ACC112 (cell line): ENCODE results near the gene HNF1B.
A peak's percentile ranks its signal among the peaks of the same experiment; 100 is the strongest.

Experiments used
- H2AFZ ChIP-seq: fragments of 200-600 bp; sonication (generic); one replicate; pipeline ENCODE4 v1.6.0; 2017; ENCODE audit warnings: antibody characterized with exemption, low read length; ENCODE audit not compliant: unreplicated experiment
- H3K27ac ChIP-seq: fragments of 200-600 bp; sonication (generic); 2 replicates; pipeline ENCODE4 v1.5.1; 2014; ENCODE audit warnings: low read depth, mild to moderate bottlenecking, antibody characterized with exemption, low read length, moderate library complexity
- H3K27me3 ChIP-seq: fragments of 200-600 bp; sonication (generic); 2 replicates; pipeline ENCODE4 v1.6.1; 2014; ENCODE audit warnings: mild to moderate bottlenecking, antibody characterized with exemption, low read length, moderate library complexity, mixed read lengths; ENCODE audit not compliant: insufficient read depth
- H3K36me3 ChIP-seq: fragments of 200-600 bp; sonication (generic); 2 replicates; pipeline ENCODE4 v1.6.1; 2016; ENCODE audit warnings: mild to moderate bottlenecking, antibody characterized with exemption, low read length, moderate library complexity, mixed read lengths; ENCODE audit not compliant: insufficient read depth
- H3K4me1 ChIP-seq: fragments of 200-600 bp; sonication (generic); one replicate; pipeline ENCODE4 v1.6.1; 2016; ENCODE audit warnings: low read length, mixed read lengths; ENCODE audit not compliant: insufficient read depth, unreplicated experiment, control insufficient read depth
- H3K4me3 ChIP-seq: fragments of 200-600 bp; sonication (generic); 2 replicates; pipeline ENCODE4 v1.5.1; 2014; ENCODE audit warnings: mild to moderate bottlenecking, low read depth, low read length
- H3K79me2 ChIP-seq: fragments of 200-600 bp; sonication (generic); one replicate; pipeline ENCODE4 v1.6.0; 2016; ENCODE audit warnings: low read length; ENCODE audit not compliant: control insufficient read depth, unreplicated experiment, insufficient read depth

HNF1B gene

DNA sequence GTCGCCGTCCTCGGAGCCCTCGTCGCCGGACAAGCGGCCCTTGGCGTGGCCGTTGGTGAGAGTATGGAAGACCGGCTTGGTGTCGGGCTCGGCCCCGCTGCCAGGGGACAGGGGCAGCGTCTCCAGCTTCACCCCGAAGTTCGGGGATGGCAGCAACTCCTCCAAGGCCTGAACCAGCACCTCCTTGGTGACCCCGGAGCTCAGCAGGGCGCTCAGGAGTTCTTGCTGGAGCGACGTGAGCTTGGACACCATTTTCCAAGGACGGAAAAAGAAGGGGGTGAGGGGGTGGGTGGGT, 279 bp downstream of the HNF1B start:
- no peak overlapping the region for H3K4me3 ChIP-seq
- H3K27me3 ChIP-seq, result peaks cover 90% of the 10 kb centered on the region
- no peak overlapping the region for H2AFZ ChIP-seq
- H3K36me3 ChIP-seq, result no peaks in the 10 kb centered on the region
- no peaks in the 10 kb centered on the region for H3K4me1 ChIP-seq
- H3K27ac ChIP-seq, result no peak overlapping the region
- H3K79me2 ChIP-seq, result no peaks in the 10 kb centered on the region

DNA sequence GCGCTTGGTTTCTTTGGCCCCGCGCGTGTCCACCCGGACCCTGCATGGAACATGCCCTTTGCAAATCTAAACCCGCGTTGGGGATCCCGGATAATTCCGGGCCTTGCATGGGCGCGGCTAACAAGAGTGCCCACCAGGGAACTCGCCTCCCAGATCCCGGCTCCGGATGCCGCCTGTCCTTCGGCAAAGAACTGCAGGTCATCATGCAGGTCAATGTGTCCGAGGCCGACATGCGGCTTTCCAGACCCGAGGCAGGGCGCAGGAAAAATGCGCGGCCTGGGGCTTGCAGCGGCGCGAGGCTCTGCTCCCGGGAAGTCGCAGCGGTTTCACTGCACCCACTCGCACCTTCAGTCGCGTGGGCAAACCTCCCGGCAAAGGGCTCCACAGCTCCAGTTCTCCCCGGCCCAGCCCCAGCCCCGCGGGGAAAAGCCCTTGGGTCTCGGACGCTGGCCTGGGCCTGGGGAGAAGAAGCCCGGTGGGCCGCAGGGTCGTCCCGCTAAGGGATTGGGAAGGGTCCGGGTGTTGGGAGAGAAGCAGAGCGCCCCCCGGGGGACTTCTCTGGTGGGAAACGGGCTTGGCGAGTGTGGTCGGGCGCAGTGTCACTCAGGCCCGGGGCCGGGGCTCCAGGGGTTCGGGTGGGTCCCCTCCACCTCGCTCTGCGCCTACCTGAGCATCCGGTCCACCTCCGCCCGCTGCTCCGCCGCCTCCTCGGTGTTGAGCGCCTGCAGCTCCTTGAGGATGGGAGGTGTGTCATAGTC, 805 bp downstream of the HNF1B start:
- peaks cover 96% of the 10 kb centered on the region for H3K27me3 ChIP-seq
- H3K79me2 ChIP-seq, result no peaks in the 10 kb centered on the region
- no peaks in the 10 kb centered on the region for H3K4me1 ChIP-seq
- H3K36me3 ChIP-seq, result no peaks in the 10 kb centered on the region
- no peak overlapping the region for H2AFZ ChIP-seq
- H3K27ac ChIP-seq, result no peak overlapping the region
- no peak overlapping the region for H3K4me3 ChIP-seq

DNA sequence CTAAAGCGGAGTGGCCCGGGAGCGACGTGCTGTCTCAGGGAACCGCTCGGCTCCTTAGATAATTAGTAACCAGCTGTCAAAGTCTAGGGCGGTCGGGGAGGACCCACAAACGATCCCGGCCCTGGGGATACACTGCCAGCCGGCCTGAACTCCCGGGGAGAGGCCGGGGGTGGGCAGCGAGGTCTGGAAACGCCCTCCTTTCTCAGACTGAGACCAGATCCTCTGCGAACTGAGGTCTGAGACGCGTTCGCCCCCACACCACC, 1.3 kb downstream of the HNF1B start:
- H3K27me3 ChIP-seq, result peaks cover 94% of the 10 kb centered on the region
- H3K4me1 ChIP-seq, result peaks cover under 1% of the 10 kb centered on the region
- H3K79me2 ChIP-seq, result no peaks in the 10 kb centered on the region
- H3K27ac ChIP-seq, result no peak overlapping the region
- H3K4me3 ChIP-seq, result no peak overlapping the region
- no peaks in the 10 kb centered on the region for H3K36me3 ChIP-seq
- H2AFZ ChIP-seq, result no peak overlapping the region

DNA sequence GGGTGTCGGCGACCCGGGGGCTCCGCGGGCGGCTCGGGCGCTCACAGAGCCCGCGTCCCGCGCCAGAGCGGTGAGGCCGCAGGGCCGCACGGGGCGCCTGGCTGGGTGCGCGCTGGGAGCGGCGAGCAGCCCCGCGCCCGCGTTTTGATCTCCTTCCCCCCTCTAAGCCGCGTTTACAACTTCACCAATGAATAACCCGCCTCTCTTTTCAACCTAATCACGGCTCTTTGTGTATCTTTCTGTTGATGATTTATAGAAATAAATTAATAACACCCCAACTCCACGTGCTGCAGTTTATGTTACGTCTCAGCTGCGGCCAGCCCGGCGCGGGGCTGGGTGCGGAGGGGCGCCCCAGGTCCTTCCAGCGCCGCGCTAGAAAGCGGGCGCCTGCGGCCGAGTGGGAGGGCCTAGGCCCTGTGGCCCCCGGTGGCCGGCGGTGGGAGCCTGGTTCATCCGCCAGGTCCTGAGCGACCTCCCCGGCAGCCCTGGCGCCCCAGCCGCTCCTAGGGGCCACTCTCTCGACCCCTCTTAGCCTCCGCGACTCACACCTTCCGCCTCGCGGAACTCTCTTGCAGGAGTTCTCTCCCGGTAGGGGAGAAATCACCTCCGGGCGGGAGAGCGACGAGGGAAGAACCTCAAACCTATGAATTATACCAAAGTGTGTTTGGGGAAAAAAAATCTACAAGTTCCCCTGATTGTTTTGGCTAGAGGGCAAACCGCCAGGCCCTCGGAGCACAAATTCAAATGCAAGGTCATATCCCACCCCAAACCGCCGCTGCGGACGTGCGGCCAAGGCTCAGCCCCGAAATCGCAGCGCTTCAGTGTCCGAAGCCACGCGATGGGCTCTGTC, 1.9 kb downstream of the HNF1B start:
- Histone ChIP-seq H3K27me3 (peaks cover 89% of the 10 kb centered on the region), H3K36me3 (no peaks in the 10 kb centered on the region), H3K79me2 (no peaks in the 10 kb centered on the region), H2AFZ (no peak overlapping the region), H3K4me3 (peak overlapping the region; percentile 70; the same call in 1 of the 2 replicates), H3K27ac (no peak overlapping the region), H3K4me1 (peaks cover 6% of the 10 kb centered on the region)

DNA sequence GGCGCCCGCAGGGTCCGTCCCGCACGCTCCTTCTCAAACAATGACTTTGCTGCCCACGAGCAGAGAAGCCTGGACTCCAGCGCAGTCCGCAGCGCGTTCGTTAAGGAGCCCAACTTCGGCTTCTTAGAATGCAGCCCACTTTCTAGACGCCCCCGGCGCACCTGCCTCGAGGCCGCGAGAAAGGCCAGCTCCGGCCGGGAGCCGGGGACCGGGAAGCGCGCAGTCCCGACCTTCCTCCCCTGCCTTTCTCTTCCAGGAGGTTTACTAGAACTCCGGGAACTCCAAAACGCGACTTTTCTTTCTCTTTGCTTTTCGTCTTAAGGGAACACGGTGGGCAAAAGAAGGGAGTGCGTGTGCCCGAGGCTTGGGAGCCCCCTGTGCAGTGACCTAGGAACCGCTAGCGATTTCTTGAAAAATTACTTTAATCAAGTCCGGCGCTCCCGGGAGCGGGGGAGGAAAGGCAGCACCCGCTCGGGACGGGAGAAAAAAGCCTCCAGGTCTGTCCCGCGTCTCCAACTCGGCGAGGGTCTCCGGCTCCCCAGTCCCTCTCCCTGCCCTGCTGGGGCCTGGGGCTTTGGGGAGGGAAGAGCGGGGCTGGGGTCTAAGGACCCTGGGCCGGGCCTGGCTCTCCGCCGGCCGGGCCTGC, 2.6 kb downstream of the HNF1B start:
- peak overlapping the region; percentile 20 for H2AFZ ChIP-seq
- no peaks in the 10 kb centered on the region for H3K79me2 ChIP-seq
- H3K36me3 ChIP-seq, result no peaks in the 10 kb centered on the region
- H3K4me3 ChIP-seq, result peak overlapping the region; percentile 70
- peaks cover 9% of the 10 kb centered on the region for H3K4me1 ChIP-seq
- H3K27ac ChIP-seq, result no peak overlapping the region
- H3K27me3 ChIP-seq, result peaks cover 81% of the 10 kb centered on the region

DNA sequence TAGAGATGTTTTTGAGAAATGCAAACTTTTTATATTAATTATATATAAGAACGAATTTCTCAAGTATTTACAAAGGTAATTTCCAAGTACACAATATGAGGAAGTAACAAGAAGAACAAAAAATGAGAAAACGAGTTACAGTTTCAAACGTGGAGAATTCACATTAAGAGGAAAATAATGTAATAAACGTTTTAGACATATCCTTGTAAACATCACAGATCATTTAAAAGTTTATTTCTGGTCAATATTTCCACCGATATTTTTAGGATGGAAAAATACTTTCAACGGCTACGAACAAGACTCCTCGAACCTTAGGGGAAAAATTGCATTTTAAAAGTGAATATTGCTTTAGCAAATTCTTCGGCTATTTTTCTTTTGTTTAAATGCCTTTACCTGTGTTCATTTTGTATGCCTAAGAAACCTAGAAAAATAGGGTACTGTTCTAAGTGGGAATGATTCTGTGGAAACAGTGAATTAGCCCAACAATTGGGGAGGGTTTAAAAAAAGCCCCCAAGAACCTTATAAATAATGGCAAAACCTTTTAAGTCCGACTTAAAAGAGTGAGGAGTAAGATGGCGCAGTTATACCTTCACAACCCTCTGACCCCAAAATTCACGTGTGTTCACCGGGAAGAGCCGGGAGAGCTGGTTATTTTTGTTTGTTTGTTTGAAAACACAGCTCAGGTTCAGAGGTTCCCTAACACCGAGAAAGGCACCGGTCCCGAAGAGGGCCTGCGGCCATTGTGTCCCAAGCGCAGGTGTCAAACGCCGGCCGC, 3.3 kb downstream of the HNF1B start:
- no peaks in the 10 kb centered on the region for H3K36me3 ChIP-seq
- H3K79me2 ChIP-seq, result no peaks in the 10 kb centered on the region
- H3K27ac ChIP-seq, result no peak overlapping the region
- peaks cover 74% of the 10 kb centered on the region for H3K27me3 ChIP-seq
- peak overlapping the region; percentile 70 for H3K4me3 ChIP-seq
- peak overlapping the region; percentile 20 for H2AFZ ChIP-seq
- H3K4me1 ChIP-seq, result peaks cover 9% of the 10 kb centered on the region

DNA sequence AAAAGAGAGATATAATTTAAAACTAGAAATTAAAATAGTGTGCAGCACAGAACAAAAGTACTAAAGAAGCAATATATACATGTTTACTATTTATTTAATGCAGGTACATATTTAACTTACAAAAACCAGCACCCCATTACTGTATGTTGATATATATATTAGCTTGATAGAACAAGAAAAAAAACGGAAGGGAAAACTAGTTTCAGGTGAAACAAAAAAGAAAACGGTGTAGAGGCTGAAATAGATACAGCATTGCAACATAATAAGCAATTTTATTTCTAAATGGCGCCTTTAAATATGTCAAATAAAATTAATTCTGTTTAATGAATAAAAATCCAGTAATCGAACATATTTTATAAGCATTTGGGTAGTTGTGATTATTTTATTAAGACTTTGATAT, 3.9 kb downstream of the HNF1B start:
- Histone ChIP-seq H2AFZ (no peak overlapping the region), H3K27ac (no peak overlapping the region), H3K4me1 (peaks cover 9% of the 10 kb centered on the region), H3K79me2 (no peaks in the 10 kb centered on the region), H3K4me3 (no peak overlapping the region), H3K36me3 (no peaks in the 10 kb centered on the region), H3K27me3 (peaks cover 68% of the 10 kb centered on the region)

DNA sequence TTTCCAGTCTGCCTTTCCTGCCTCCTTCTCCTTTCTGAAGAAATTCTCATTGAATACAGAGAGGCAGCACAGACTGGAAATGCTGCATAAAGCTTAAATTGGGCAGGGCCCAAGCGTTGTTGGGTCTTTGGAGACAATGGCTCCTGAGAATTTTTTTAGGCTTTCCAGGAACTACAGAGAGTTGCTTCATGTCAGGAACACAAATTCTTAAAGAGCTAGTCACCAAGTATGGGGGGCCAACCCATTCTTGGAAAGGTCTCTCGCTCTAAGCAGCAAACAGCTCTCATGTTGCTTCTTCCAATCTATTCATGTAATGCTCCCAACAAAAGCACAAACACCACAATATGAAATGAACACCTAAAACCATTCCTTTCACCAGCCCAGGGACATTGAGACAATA, 6.9 kb downstream of the HNF1B start:
- Histone ChIP-seq H2AFZ (no peak overlapping the region), H3K27ac (no peak overlapping the region), H3K79me2 (no peaks in the 10 kb centered on the region), H3K4me1 (peaks cover 9% of the 10 kb centered on the region), H3K4me3 (no peak overlapping the region), H3K27me3 (peaks cover 39% of the 10 kb centered on the region), H3K36me3 (no peaks in the 10 kb centered on the region)

DNA sequence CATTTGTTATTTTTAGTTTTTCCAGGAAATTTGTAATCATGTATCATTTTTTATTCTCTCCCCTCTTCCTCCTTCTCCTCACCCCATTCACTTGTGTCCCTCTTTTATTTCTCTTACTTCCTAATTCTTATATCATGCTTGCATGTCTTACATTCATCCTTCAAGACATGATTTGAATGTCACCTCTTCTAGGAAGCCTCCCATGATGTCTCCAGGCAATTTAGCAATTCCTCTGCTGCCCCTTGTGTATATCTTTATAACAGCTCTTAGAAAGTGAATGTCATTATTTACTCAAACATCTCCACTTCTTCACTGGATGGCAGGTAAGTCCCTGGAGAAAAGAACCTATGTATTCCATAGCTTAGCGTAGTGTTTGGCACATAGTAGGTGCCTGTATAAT, 7.8 kb downstream of the HNF1B start:
- no peaks in the 10 kb centered on the region for H3K36me3 ChIP-seq
- no peaks in the 10 kb centered on the region for H3K79me2 ChIP-seq
- H3K4me1 ChIP-seq, result peaks cover 9% of the 10 kb centered on the region
- H2AFZ ChIP-seq, result no peak overlapping the region
- no peak overlapping the region for H3K4me3 ChIP-seq
- no peak overlapping the region for H3K27ac ChIP-seq
- peaks cover 30% of the 10 kb centered on the region for H3K27me3 ChIP-seq

DNA sequence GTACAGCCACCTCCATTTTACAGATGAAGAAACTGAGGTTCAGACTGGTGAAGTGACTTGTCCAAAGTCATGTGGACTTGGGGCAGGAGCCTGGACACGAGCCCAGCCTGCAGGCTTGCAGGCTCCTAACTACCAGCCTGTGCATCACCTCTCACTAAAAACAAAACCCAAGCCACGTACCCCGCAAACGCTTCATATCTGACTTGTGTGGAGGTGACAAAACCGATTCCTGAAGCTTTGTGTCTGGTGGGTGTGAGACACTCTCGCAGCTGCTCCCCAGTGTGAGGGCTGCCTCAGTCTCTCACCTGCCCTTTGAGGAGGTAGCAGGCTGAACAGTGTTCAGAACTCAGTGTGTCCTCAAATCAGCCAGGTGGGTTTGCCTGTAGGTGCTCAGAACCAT, 8.4 kb downstream of the HNF1B start:
- Histone ChIP-seq H3K4me1 (peaks cover 9% of the 10 kb centered on the region), H3K27me3 (peaks cover 23% of the 10 kb centered on the region), H2AFZ (no peak overlapping the region), H3K4me3 (no peak overlapping the region), H3K79me2 (no peaks in the 10 kb centered on the region), H3K36me3 (no peaks in the 10 kb centered on the region), H3K27ac (no peak overlapping the region)
